GM12878 (cell line): ENCODE measurements around the gene ATP8A1. TPM values are rescaled to one million over a fixed set of nuclear protein-coding genes. Genes with fewer than 3 reads are reported as not detected.

Experiments used
- BACH1 ChIP-seq: fragments of 450-650 bp; IDR thresholded peaks from 2 replicates; pipeline ENCODE4 v1.6.1; 2017; ENCODE audit warnings: mild to moderate bottlenecking, borderline replicate concordance
- CEBPB ChIP-seq, 2 experiments: fragments of 150-350 bp in 1 of 2; IDR thresholded peaks; 2 replicates each; pipeline ENCODE4 v1.6.1; 2012 to 2014; ENCODE audit warnings: low read depth in 2 of 2, low read length in 2 of 2, borderline replicate concordance in 1 of 2, inconsistent platforms in 1 of 2
- E2F4 ChIP-seq: IDR thresholded peaks from 2 replicates; pipeline ENCODE4 v1.6.1; 2012; ENCODE audit warnings: low read depth, low read length, improper control_type of control experiment
- E4F1 ChIP-seq: fragments of 450-650 bp; IDR thresholded peaks from 2 replicates; pipeline ENCODE4 v1.6.1; 2018; ENCODE audit warnings: borderline replicate concordance, mild to moderate bottlenecking; ENCODE audit not compliant: partially characterized antibody
- EP300 ChIP-seq, 2 experiments: fragments of 150-350 bp in 1 of 2; IDR thresholded peaks; 2 replicates each; pipeline ENCODE4 v1.6.1; 2011 to 2012; ENCODE audit warnings: low read depth in 2 of 2, low read length in 2 of 2, borderline replicate concordance in 1 of 2, improper control_type of control experiment in 1 of 2, inconsistent platforms in 1 of 2; ENCODE audit not compliant: control insufficient read depth in 1 of 2
- HDAC2 ChIP-seq: fragments of 200-600 bp; sonication (generic); IDR thresholded peaks from 2 replicates; pipeline ENCODE4 v1.6.1; 2017
- HSF1 ChIP-seq: fragments of 150-350 bp; IDR thresholded peaks from 2 replicates; pipeline ENCODE4 v1.6.1; 2014; ENCODE audit warnings: mild to moderate bottlenecking, low read depth, low read length
- IRF3 ChIP-seq: fragments of 450-650 bp; IDR thresholded peaks from 2 replicates; pipeline ENCODE4 v1.6.1; 2014; ENCODE audit warnings: mild to moderate bottlenecking
- KDM1A ChIP-seq: fragments of 200-600 bp; sonication (generic); IDR thresholded peaks from 2 replicates; pipeline ENCODE4 v1.6.1; 2016; ENCODE audit warnings: borderline replicate concordance
- MXI1 ChIP-seq: fragments of 150-350 bp; IDR thresholded peaks from 2 replicates; pipeline ENCODE4 v1.6.1; 2011; ENCODE audit warnings: low read depth, mild to moderate bottlenecking, inconsistent platforms, low read length, improper control_type of control experiment
- MYC ChIP-seq: IDR thresholded peaks from 2 replicates; pipeline ENCODE4 v1.6.1; 2011; ENCODE audit warnings: mild to moderate bottlenecking, low read length, moderate library complexity, inconsistent platforms; ENCODE audit not compliant: insufficient read depth, insufficient replicate concordance, insufficient read length, severe bottlenecking
- NR2C2 ChIP-seq: IDR thresholded peaks from 2 replicates; pipeline ENCODE4 v1.6.1; 2011; ENCODE audit warnings: borderline replicate concordance, low read depth; ENCODE audit not compliant: control insufficient read depth, insufficient read length
- PBX3 ChIP-seq: IDR thresholded peaks from 2 replicates; pipeline ENCODE4 v1.6.1; 2011; ENCODE audit warnings: mild to moderate bottlenecking, low read depth, low read length, moderate library complexity; ENCODE audit not compliant: insufficient replicate concordance
- RB1 ChIP-seq: fragments of 450-650 bp; formaldehyde crosslinking; IDR thresholded peaks from 2 replicates; pipeline ENCODE4 v1.6.1; 2017; ENCODE audit warnings: mild to moderate bottlenecking, borderline replicate concordance
- SMAD1 ChIP-seq: fragments of 450-650 bp; IDR thresholded peaks from 2 replicates; pipeline ENCODE4 v1.6.1; 2018; ENCODE audit warnings: mild to moderate bottlenecking, low read depth; ENCODE audit not compliant: partially characterized antibody
- SRF ChIP-seq, 2 experiments: IDR thresholded peaks; 2 replicates each; pipeline ENCODE4 v1.6.1; 2011; ENCODE audit warnings: low read depth in 2 of 2, low read length in 2 of 2, mild to moderate bottlenecking in 1 of 2, moderate library complexity in 1 of 2
- SUZ12 ChIP-seq: fragments of 200-600 bp; sonication (generic); IDR thresholded peaks from one replicate; pipeline ENCODE4 v1.6.1; 2018; ENCODE audit warnings: antibody characterized with exemption, mild to moderate bottlenecking; ENCODE audit not compliant: unreplicated experiment
- TCF7 ChIP-seq: IDR thresholded peaks from 2 replicates; pipeline ENCODE4 v1.6.1; 2014; ENCODE audit warnings: antibody characterized with exemption, borderline replicate concordance
- ZNF24 ChIP-seq: fragments of 450-650 bp; IDR thresholded peaks from 2 replicates; pipeline ENCODE4 v1.6.1; 2017; ENCODE audit warnings: antibody characterized with exemption, mild to moderate bottlenecking
- ZNF384 ChIP-seq: IDR thresholded peaks from 2 replicates; pipeline ENCODE4 v1.6.1; 2012; ENCODE audit warnings: low read depth, mild to moderate bottlenecking, low read length, improper control_type of control experiment, borderline replicate concordance
- ZSCAN29 ChIP-seq: fragments of 450-650 bp; IDR thresholded peaks from 2 replicates; pipeline ENCODE4 v1.6.1; 2017; ENCODE audit warnings: mild to moderate bottlenecking, moderate library complexity
- polyA plus RNA-seq, 11 experiments: library from polyadenylated mRNA; depleted of rRNA in 4 of 11; unstranded in 6 of 11; stranded (reverse) in 5 of 11; fragments of >200 nt; fragmentation: Nextera tagmentation in 4 of 11; fragmentation: Illumina TruSeq in 1 of 11; extraction: Ambion mirVana in 4 of 11; extraction: Trizol in 1 of 11; gene quantifications; 1 replicate in 1 of 11; 2 replicates in 10 of 11; pipeline versions ENCODE4 v1.2.1 to v1.2.3, GENCODE V29; 2011 to 2016; ENCODE audit warnings: inconsistent platforms in 2 of 11, missing spikeins in 2 of 11, low read depth in 1 of 11
- total RNA-seq, 4 experiments: library from RNA; depleted of rRNA in 3 of 4; stranded (reverse); fragments of >200 nt in 3 of 4; fragmentation: Illumina TruSeq in 1 of 4; extraction: Trizol in 1 of 4; gene quantifications; 2 replicates each; pipeline versions ENCODE4 v1.2.1 to v1.2.3, GENCODE V29; 2013 to 2021

The ATP8A1 gene
- total and polyA plus RNA-seq, 10 of the 15 experiments (the other 5 are each of a cell fraction or from before 2014, with no cell fraction given) = 9.0 to 116 (median 37.3) TPM

GRCh38 chr4:42656944-42657792, at the start of gene ATP8A1 (continued):
- TF ChIP-seq IRF3 = no peak
- TF ChIP-seq HDAC2 = no peak
- TF ChIP-seq MXI1 = peak; percentile 86
- 0 out of 4 replicates have a peak, but pooled peaks of 1 of the 2 experiments have one; percentile 18 for TF ChIP-seq EP300 (IDR thresholded peaks at IDR 0.05; ENCODE audit: borderline replicate concordance in 1 of 2, control insufficient read depth in 1 of 2, low read depth in 2 of 2, low read length in 2 of 2)
- TF ChIP-seq NR2C2 = no peak
- peak; percentile 20 for TF ChIP-seq SMAD1
- no peak for TF ChIP-seq TCF7
- no peak for TF ChIP-seq HSF1
- no peak for TF ChIP-seq ZNF384
- peak; percentile 58; the same call in 1 of the 2 replicates for TF ChIP-seq BACH1
- TF ChIP-seq KDM1A = no peak
- peak; percentile 40 for TF ChIP-seq MYC
- peak; percentile 96 for TF ChIP-seq E4F1
- no peak for TF ChIP-seq SUZ12
- TF ChIP-seq ZSCAN29 = no peak
- peak; percentile 91; the same call in 1 of the 2 replicates for TF ChIP-seq RB1
- 0 out of 4 replicates have a peak, but pooled peaks of 1 of the 2 experiments have one; percentile 2 for TF ChIP-seq SRF (IDR thresholded peaks at IDR 0.05; ENCODE audit: low read depth in 2 of 2, low read length in 2 of 2)
- peak; percentile 32; the same call in 1 of the 2 replicates for TF ChIP-seq ZNF24
- TF ChIP-seq E2F4 = no peak
- no peak for TF ChIP-seq CEBPB (IDR thresholded peaks at IDR 0.05; ENCODE audit: borderline replicate concordance in 1 of 2, low read depth in 2 of 2, low read length in 2 of 2)
- TF ChIP-seq PBX3 = no peak
